Glutamatergic neuron (in vitro differentiated cells): ENCODE data around the gene NUP93. TPM values are rescaled to one million over a fixed set of nuclear protein-coding genes. Genes with fewer than 3 reads are reported as not detected.

Experiments used
- DNase-seq: peaks from one replicate; pipeline ENCODE4 v3.0.0; 2022
- H3K27ac Mint-ChIP-seq: one replicate; pipeline ENCODE4 v1.8.0; 2020; ENCODE audit warnings: mild to moderate bottlenecking, mixed read lengths, inconsistent platforms; ENCODE audit not compliant: unreplicated experiment
- H3K27me3 Mint-ChIP-seq: one replicate; pipeline ENCODE4 v1.8.0; 2020; ENCODE audit warnings: mild to moderate bottlenecking, moderate library complexity, mixed read lengths, inconsistent platforms; ENCODE audit not compliant: unreplicated experiment
- H3K36me3 Mint-ChIP-seq: one replicate; pipeline ENCODE4 v1.8.0; 2020; ENCODE audit warnings: mild to moderate bottlenecking, mixed read lengths, inconsistent platforms; ENCODE audit not compliant: unreplicated experiment
- H3K4me1 Mint-ChIP-seq: one replicate; pipeline ENCODE4 v1.8.0; 2020; ENCODE audit warnings: mild to moderate bottlenecking, low read depth, mixed read lengths, inconsistent platforms; ENCODE audit not compliant: unreplicated experiment
- H3K4me3 Mint-ChIP-seq: one replicate; pipeline ENCODE4 v1.8.0; 2020; ENCODE audit warnings: mild to moderate bottlenecking, mixed read lengths, inconsistent platforms; ENCODE audit not compliant: unreplicated experiment
- H3K9me3 Mint-ChIP-seq: one replicate; pipeline ENCODE4 v1.8.0; 2020; ENCODE audit warnings: mild to moderate bottlenecking, moderate library complexity, mixed read lengths, inconsistent platforms; ENCODE audit not compliant: unreplicated experiment
- total RNA-seq: library from RNA; stranded (reverse); fragmentation: NEBNext Ultra II Directional; extraction: Animal tissue kit (Norgen Biotek cat#: 25700); gene quantifications from one replicate; pipeline ENCODE4 v1.2.1, GENCODE V29; 2021; ENCODE audit not compliant: unreplicated experiment
- TF ChIP-seq, protein P1 (sequence below): fragments of 200-600 bp; sonication (generic); IDR thresholded peaks from one replicate; pipeline ENCODE4 v1.5.0; 2021; ENCODE audit not compliant: partially characterized antibody, unreplicated experiment

Gene NUP93
- total RNA-seq, 1 donor from 2014 or later = 84.1 TPM

DNA sequence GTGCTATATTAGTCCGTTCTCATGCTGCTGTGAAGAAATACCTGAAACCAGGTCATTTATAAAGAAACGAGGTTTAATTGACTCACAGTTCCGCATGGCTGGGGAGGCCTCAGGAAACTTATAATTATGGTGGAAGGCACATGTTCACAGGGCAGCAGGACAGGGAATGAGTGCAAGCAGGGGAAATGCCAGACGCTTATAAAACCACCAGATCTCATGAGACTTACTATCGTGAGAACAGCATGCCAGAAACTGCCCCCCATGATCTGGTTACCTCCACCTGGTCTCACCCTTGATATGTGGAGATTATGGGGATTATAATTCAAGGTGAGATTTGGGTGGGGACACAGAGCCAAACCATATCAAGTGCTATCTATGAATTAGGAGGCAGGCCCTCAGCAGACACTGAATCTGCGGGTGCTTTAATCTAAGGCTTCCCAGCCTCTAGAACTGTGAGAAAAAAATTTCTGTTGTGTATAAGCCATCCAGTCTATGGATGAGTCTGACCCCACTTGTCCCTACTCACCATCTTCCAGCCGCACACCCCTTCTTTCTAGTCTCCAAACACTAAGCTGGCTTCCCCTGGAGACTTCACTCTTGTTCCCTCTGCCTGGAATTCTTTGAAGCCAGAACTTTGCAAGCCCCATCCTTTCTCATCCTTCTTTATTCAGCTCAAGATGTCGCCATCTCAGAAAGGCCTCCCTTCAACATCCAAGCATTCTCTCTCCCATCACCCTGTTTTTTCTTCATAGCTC, 772 bp upstream of the NUP93 start:
- H3K36me3 Mint-ChIP-seq = no peaks in the 10 kb centered on the region
- peaks cover 7% of the 10 kb centered on the region for H3K9me3 Mint-ChIP-seq
- H3K27ac Mint-ChIP-seq = peak overlapping the region; percentile 19
- peaks cover 3% of the 10 kb centered on the region for H3K27me3 Mint-ChIP-seq
- DNase-seq = no peak
- H3K4me1 Mint-ChIP-seq = peaks cover 8% of the 10 kb centered on the region
- no peak overlapping the region for H3K4me3 Mint-ChIP-seq
- TF ChIP-seq, protein P1, sequence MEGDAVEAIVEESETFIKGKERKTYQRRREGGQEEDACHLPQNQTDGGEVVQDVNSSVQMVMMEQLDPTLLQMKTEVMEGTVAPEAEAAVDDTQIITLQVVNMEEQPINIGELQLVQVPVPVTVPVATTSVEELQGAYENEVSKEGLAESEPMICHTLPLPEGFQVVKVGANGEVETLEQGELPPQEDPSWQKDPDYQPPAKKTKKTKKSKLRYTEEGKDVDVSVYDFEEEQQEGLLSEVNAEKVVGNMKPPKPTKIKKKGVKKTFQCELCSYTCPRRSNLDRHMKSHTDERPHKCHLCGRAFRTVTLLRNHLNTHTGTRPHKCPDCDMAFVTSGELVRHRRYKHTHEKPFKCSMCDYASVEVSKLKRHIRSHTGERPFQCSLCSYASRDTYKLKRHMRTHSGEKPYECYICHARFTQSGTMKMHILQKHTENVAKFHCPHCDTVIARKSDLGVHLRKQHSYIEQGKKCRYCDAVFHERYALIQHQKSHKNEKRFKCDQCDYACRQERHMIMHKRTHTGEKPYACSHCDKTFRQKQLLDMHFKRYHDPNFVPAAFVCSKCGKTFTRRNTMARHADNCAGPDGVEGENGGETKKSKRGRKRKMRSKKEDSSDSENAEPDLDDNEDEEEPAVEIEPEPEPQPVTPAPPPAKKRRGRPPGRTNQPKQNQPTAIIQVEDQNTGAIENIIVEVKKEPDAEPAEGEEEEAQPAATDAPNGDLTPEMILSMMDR = no peak

DNA sequence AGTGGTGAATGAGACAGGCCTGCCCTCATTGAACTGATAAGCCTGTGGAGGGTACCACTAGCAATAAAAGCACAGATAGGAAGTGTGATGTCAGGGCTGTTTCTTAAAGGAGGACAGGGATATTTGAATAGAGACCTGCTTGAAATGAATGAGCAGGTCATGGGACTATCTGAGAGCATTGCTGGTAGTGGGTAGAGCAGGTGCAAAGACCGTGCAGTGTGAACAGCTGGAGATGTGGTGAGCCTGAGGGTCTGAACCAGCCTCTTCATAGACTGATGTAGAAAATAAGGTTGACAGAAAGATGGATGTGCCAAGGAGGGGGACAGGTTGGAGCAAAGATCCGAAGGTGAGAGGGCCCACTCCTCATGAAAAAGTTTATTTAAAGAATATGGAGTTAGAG, 2.4 kb downstream of the NUP93 start:
- Mint-ChIP-seq H3K27ac (no peak overlapping the region), H3K36me3 (no peaks in the 10 kb centered on the region), H3K9me3 (peaks cover 6% of the 10 kb centered on the region), H3K27me3 (peaks cover 3% of the 10 kb centered on the region), H3K4me3 (no peak overlapping the region), H3K4me1 (peaks cover 8% of the 10 kb centered on the region)
- no peak for DNase-seq
- TF ChIP-seq, protein P1 = no peak

DNA sequence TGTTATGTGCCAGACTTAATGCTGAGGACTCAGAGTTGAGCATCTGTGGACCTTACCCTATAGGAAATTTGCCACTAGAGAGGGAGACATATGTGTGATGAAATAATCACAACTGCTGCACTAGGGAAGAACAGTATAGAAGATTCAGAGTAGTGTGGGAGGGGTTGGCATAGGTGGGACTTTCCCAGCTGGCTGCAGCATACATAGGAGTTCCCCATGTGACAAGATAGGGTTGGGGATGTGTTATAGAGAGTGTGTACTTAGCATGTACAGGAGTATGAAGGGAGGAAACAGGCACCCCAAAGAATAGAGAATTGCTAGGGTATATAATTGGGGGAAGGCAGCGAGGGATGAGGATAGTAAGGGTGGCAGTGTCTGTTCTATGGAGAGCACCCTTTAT, 2.9 kb downstream of the NUP93 start:
- no peak overlapping the region for H3K27ac Mint-ChIP-seq
- no peak overlapping the region for H3K4me3 Mint-ChIP-seq
- TF ChIP-seq, protein P1 = no peak
- no peaks in the 10 kb centered on the region for H3K36me3 Mint-ChIP-seq
- H3K4me1 Mint-ChIP-seq = peaks cover 8% of the 10 kb centered on the region
- H3K9me3 Mint-ChIP-seq = peaks cover 6% of the 10 kb centered on the region
- H3K27me3 Mint-ChIP-seq = peaks cover 3% of the 10 kb centered on the region
- DNase-seq = no peak

DNA sequence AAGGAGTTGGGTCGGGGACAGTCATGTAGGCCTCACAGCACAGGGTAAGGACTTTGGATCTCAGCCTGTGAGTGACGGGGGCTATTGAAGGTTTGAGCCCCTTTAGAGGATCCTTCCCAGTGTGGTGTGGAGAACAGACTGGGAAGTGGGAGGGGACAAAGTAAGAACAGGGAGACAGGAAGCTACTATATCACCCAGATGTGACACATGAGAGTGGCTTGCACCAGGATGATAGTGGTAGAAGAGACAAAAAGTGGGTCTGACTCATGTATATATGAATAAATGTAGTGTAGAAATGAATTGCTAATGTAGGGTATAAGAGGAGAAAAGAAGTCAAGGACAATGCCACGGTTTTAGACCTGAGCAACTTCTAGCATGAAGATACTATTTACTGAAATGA, 4.5 kb downstream of the NUP93 start:
- peaks cover 6% of the 10 kb centered on the region for H3K36me3 Mint-ChIP-seq
- H3K27ac Mint-ChIP-seq = no peak overlapping the region
- no peak for DNase-seq
- TF ChIP-seq, protein P1 = no peak
- H3K27me3 Mint-ChIP-seq = peaks cover 6% of the 10 kb centered on the region
- no peak overlapping the region for H3K4me3 Mint-ChIP-seq
- H3K9me3 Mint-ChIP-seq = peaks cover 7% of the 10 kb centered on the region
- H3K4me1 Mint-ChIP-seq = peaks cover 3% of the 10 kb centered on the region

DNA sequence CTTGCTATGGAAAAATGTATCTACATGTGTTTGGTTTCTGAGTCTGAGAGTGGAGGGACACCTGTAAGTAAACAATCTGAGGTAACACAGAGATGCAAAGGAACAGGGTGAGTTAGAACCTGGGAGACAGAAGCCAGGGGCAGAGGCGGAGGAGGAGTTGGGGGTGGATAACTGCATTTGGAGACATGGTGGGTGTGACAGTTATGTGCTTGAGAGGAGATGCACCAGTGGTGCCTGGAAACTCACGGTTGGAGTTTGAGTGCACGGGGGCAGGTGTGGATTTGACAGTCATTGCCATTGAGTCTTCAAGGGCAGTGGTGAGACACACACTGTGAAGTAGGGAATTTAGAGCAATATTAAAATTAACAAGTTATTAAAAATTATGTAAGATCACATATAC, 6.5 kb downstream of the NUP93 start:
- TF ChIP-seq, protein P1 = no peak
- H3K4me3 Mint-ChIP-seq = no peak overlapping the region
- H3K9me3 Mint-ChIP-seq = peaks cover 6% of the 10 kb centered on the region

More for the DNA sequence above, 6.5 kb downstream of the NUP93 start:
- Mint-ChIP-seq H3K27ac (no peak overlapping the region), H3K27me3 (peaks cover 3% of the 10 kb centered on the region), H3K4me1 (no peaks in the 10 kb centered on the region), H3K36me3 (peaks cover 6% of the 10 kb centered on the region)
- no peak for DNase-seq
